ENCODE measurements around the gene MRPL19. TPM values are rescaled to one million over a fixed set of nuclear protein-coding genes. Genes with fewer than 3 reads are reported as not detected.
"Not testable (repeated sequence)": the region's sequence is repeated elsewhere in the genome, so short reads cannot be mapped to it uniquely, and the experiment has no call there.

The MRPL19 gene
- total RNA-seq, 1 experiment from 2014 or later = 65.3 TPM

DNA sequence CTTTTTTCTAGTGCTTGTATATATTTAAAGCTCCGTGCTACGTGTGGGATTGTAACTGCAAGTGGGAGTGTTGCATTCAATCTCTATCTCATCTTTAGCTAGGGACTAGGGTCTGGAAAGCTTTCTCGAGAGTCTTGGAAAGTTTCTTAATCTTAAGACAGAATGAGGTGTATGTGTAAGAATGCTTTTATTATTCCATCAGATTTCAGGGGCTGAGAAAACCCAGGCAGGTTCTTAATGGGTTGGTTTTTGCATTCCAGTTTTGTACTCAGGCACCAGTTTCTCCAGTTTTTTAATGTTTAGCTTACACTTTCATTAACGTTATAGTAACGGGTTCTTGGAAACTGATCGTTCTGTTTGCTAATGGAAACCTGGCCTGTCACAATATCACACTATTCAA is 20.3 kb downstream of the MRPL19 start:
- H3K79me2 ChIP-seq (ENCODE audit: insufficient read depth, low read length) = no peaks in the 10 kb centered on the region
- intact Hi-C loops (cut with micrococcal nuclease) = no loop called here
- peaks cover 19 to 21% of the 10 kb centered on the region in 2 experiments; a peak in 3 of 4 replicates for H3K36me3 ChIP-seq (ENCODE audit: control insufficient read depth in 1 of 2, insufficient read depth in 2 of 2, low read length in 2 of 2)
- H2AFZ ChIP-seq (ENCODE audit: low read depth, low read length, poor library complexity, severe bottlenecking) = no peak overlapping the region
- 0 out of 2 replicates have a peak, but pooled peaks cover 4% of the 10 kb centered on the region for H4K20me1 ChIP-seq (ENCODE audit: insufficient read depth)
- no peak overlapping the region for H3K9ac ChIP-seq (ENCODE audit: low read length)
- ATAC-seq (no peak), DNase-seq (ENCODE audit: low read depth, low spot score) (no peak)
- no peaks in the 10 kb centered on the region for H3K9me3 ChIP-seq (ENCODE audit: control insufficient read depth in 1 of 2, insufficient read depth in 1 of 2, low read depth in 1 of 2, low read length in 2 of 2)
- H3K4me1 ChIP-seq (ENCODE audit: control insufficient read depth in 1 of 2, insufficient read depth in 2 of 2, low read length in 2 of 2) = no peaks in the 10 kb centered on the region
- no peak overlapping the region for H3K4me3 ChIP-seq (replicated peaks in 1 of 2; ENCODE audit: low read depth in 1 of 2, low read length in 2 of 2)
- H3K4me2 ChIP-seq (ENCODE audit: low read length) = no peak overlapping the region
- TF ChIP-seq JUND (IDR thresholded peaks at IDR 0.05) = no peak
- no peak for TF ChIP-seq POLR2AphosphoS5 (IDR thresholded peaks at IDR 0.05; ENCODE audit: low read depth, low read length)
- TF ChIP-seq ZNF274 (IDR thresholded peaks at IDR 0.05; ENCODE audit: low read depth, low read length) = no peak
- ChIA-PET POLR2A (interaction anchor here (0.5 kb wide), 1 partner anchor 42 kb away, joined by 3 read pairs; no protein-coding TSS in a partner anchor), CTCF (no interaction called here), RAD21 (ENCODE audit: low non-redundant PET in 1 of 2, low total read pairs in 2 of 2, uncharacterized antibody in 2 of 2, unreplicated experiment in 2 of 2) (no interaction called here)
- H3K9me2 ChIP-seq (ENCODE audit: insufficient read depth) = no peaks in the 10 kb centered on the region
- BruUV-seq (replicated peaks) = no TSS peak
- no peaks in the 10 kb centered on the region for H3K27me3 ChIP-seq (ENCODE audit: insufficient read depth, low read length)
- no peak overlapping the region for H3K27ac ChIP-seq (ENCODE audit: low read depth, low read length)

DNA sequence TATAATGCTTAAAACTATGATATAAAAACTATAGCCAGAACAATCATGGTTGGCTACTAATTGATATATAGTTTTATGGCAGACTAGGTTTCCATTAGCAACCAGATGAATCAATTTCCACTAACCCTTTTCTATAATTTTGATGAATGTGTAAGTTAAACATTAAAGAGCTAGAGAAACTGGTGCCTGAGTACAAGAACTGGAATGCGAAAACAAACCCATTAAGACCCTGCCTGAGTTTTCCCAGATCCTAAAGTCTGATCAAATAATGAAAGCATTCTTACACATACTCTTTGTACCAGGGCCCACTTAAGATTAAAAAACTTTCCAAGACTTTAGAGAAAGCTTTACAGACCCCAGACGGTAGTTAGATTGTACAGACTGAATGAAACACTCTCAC is 21.3 kb downstream of the MRPL19 start:
- Histone ChIP-seq H4K20me1 (ENCODE audit: insufficient read depth) (no peaks in the 10 kb centered on the region), H3K36me3 (ENCODE audit: control insufficient read depth in 1 of 2, insufficient read depth in 2 of 2, low read length in 2 of 2) (peaks cover 17 to 20% of the 10 kb centered on the region in 2 experiments; a peak in 3 of 4 replicates), H3K9me3 (ENCODE audit: control insufficient read depth in 1 of 2, insufficient read depth in 1 of 2, low read depth in 1 of 2, low read length in 2 of 2) (no peaks in the 10 kb centered on the region), H3K4me2 (ENCODE audit: low read length) (no peak overlapping the region), H3K79me2 (ENCODE audit: insufficient read depth, low read length) (no peaks in the 10 kb centered on the region), H3K4me3 (replicated peaks in 1 of 2; ENCODE audit: low read depth in 1 of 2, low read length in 2 of 2) (no peak overlapping the region), H3K9me2 (ENCODE audit: insufficient read depth) (no peaks in the 10 kb centered on the region), H3K9ac (ENCODE audit: low read length) (no peak overlapping the region), H3K27ac (ENCODE audit: low read depth, low read length) (no peak overlapping the region), H2AFZ (ENCODE audit: low read depth, low read length, poor library complexity, severe bottlenecking) (no peak overlapping the region), H3K4me1 (ENCODE audit: control insufficient read depth in 1 of 2, insufficient read depth in 2 of 2, low read length in 2 of 2) (no peaks in the 10 kb centered on the region), H3K27me3 (ENCODE audit: insufficient read depth, low read length) (no peaks in the 10 kb centered on the region)
- DNase-seq (ENCODE audit: low read depth, low spot score) (no peak), ATAC-seq (no peak)
- TF ChIP-seq POLR2A (IDR thresholded peaks at IDR 0.05; ENCODE audit: borderline replicate concordance, extremely low read depth, insufficient read depth, insufficient read length) (no peak), ZNF274 (IDR thresholded peaks at IDR 0.05; ENCODE audit: low read depth, low read length) (no peak)
- CTCF ChIA-PET = interaction anchor here (1.0 to 2.2 kb wide), 2 partner anchors 9 to 21 kb away, joined by 3 to 9 read pairs; partner anchors contain the start of gene MRPL19
- POLR2A ChIA-PET = no interaction called here
- intact Hi-C loops (cut with micrococcal nuclease) = no loop called here
- no TSS peak for BruUV-seq (replicated peaks)
- RAD21 ChIA-PET (ENCODE audit: low non-redundant PET in 1 of 2, low total read pairs in 2 of 2, uncharacterized antibody in 2 of 2, unreplicated experiment in 2 of 2) = no interaction called here

DNA sequence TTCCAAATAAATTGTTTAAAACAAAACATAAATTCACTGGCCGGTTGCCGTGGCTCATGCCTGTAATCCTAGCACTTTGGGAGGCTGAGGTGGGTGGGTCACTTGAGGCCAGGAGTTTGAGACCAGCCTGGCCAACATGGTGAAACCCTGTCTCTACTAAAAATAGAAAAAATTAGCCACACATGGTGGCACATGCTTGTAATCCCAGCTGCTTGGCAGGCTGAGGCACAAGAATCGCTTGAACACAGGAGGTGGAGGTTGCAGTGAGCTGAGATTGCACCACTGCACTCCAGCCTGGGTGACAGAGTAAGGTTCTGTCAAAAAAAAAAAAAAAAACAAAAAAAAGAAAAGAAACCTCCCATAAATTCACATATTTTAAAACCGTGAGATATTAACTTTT is 28.8 kb downstream of the MRPL19 start:
- ATAC-seq; CTCF ChIA-PET; H3K9ac ChIP-seq (ENCODE audit: low read length); H4K20me1 ChIP-seq (ENCODE audit: insufficient read depth); H3K9me3 ChIP-seq (ENCODE audit: control insufficient read depth in 1 of 2, insufficient read depth in 1 of 2, low read depth in 1 of 2, low read length in 2 of 2); POLR2A ChIA-PET; H3K27ac ChIP-seq (ENCODE audit: low read depth, low read length); intact Hi-C loops (cut with micrococcal nuclease); RAD21 ChIA-PET (ENCODE audit: low non-redundant PET in 1 of 2, low total read pairs in 2 of 2, uncharacterized antibody in 2 of 2, unreplicated experiment in 2 of 2); H3K27me3 ChIP-seq (ENCODE audit: insufficient read depth, low read length); H3K9me2 ChIP-seq (ENCODE audit: insufficient read depth); H3K4me2 ChIP-seq (ENCODE audit: low read length); DNase-seq (ENCODE audit: low read depth, low spot score); H2AFZ ChIP-seq (ENCODE audit: low read depth, low read length, poor library complexity, severe bottlenecking); H3K79me2 ChIP-seq (ENCODE audit: insufficient read depth, low read length); H3K4me1 ChIP-seq (ENCODE audit: control insufficient read depth in 1 of 2, insufficient read depth in 2 of 2, low read length in 2 of 2); H3K4me3 ChIP-seq (replicated peaks in 1 of 2; ENCODE audit: low read depth in 1 of 2, low read length in 2 of 2); BruUV-seq (replicated peaks): not testable (repeated sequence)
- H3K36me3 ChIP-seq (ENCODE audit: control insufficient read depth in 1 of 2, insufficient read depth in 2 of 2, low read length in 2 of 2) = peaks cover 10 to 13% of the 10 kb centered on the region in 2 experiments; a peak in 2 of 4 replicates

Measured in HCT116 (cell line).